Osteocyte (in vitro differentiated cells): ENCODE results near the gene MT1E. TPM values are rescaled to one million over a fixed set of nuclear protein-coding genes. Genes with fewer than 3 reads are reported as not detected.

ENCODE experiments used
- DNase-seq: peaks from one replicate; pipeline ENCODE4 v3.0.0; 2021; ENCODE audit warnings: mixed read lengths; ENCODE audit not compliant: unreplicated experiment; ENCODE audit errors: extremely low spot score
- H3K27ac Mint-ChIP-seq: one replicate; pipeline ENCODE4 v1.8.0; 2021; ENCODE audit warnings: mild to moderate bottlenecking, mixed read lengths; ENCODE audit not compliant: unreplicated experiment
- H3K27me3 Mint-ChIP-seq: one replicate; pipeline ENCODE4 v1.8.0; 2021; ENCODE audit warnings: mixed read lengths; ENCODE audit not compliant: unreplicated experiment
- H3K36me3 Mint-ChIP-seq: one replicate; pipeline ENCODE4 v1.8.0; 2021; ENCODE audit warnings: mixed read lengths; ENCODE audit not compliant: unreplicated experiment
- H3K4me1 Mint-ChIP-seq: one replicate; pipeline ENCODE4 v1.8.0; 2021; ENCODE audit warnings: mixed read lengths; ENCODE audit not compliant: unreplicated experiment
- H3K4me3 Mint-ChIP-seq: one replicate; pipeline ENCODE4 v1.8.0; 2021; ENCODE audit warnings: mild to moderate bottlenecking, moderate library complexity, mixed read lengths; ENCODE audit not compliant: unreplicated experiment
- H3K9me3 Mint-ChIP-seq: one replicate; pipeline ENCODE4 v1.8.0; 2021; ENCODE audit warnings: mixed read lengths; ENCODE audit not compliant: unreplicated experiment
- total RNA-seq: library from RNA; stranded (reverse); gene quantifications from 2 replicates; pipeline ENCODE4 v1.2.1, GENCODE V29; 2021
- TF ChIP-seq, protein P1 (sequence below): fragments of 200-600 bp; sonication (generic); IDR thresholded peaks from 2 replicates; pipeline ENCODE4 v1.5.0; 2021; ENCODE audit warnings: antibody characterized with exemption, mild to moderate bottlenecking, moderate library complexity

Gene MT1E
- total RNA-seq, 1 donor from 2014 or later, result 37.5 TPM

DNA sequence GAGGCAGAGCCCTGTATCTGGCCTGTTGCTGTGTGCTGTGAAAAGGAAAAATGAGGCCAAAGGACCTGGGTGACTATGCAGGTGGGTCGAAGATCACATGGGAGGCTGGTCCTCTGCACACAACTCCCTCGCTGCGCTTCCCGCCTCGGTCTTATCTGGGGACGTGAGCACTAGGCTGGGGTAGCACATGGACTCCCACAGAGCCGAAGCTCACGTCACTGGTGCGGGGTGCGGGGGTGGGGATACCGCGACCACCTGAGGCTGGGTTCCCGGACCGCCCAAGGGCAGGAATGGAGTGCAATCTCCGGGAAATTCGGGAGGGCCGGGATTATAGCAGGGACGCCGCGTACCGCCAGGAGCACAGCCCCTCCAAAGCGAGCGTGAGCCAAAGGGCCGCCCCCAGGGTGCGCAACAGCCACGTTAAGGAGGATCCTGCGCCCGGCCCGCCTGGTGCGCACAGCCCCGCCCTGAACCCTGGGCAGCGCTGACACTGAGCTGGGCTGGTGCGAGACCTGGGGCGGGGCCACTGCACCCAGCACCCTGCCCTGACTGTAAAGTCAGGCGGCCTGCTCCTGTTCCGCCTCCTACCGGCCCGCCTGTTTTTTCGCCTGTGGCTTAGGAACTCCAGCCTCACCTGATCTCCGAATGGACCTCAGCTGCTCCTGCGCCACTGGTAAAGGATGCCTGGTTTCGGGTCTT, 17.6 kb downstream of the MT1E start:
- DNase-seq, result no peak
- Mint-ChIP-seq H3K9me3 (no peaks in the 10 kb centered on the region), H3K36me3 (no peaks in the 10 kb centered on the region), H3K4me1 (peaks cover 10% of the 10 kb centered on the region), H3K4me3 (peak overlapping the region; percentile 35), H3K27ac (no peak overlapping the region), H3K27me3 (peaks cover 37% of the 10 kb centered on the region)
- TF ChIP-seq, protein P1, sequence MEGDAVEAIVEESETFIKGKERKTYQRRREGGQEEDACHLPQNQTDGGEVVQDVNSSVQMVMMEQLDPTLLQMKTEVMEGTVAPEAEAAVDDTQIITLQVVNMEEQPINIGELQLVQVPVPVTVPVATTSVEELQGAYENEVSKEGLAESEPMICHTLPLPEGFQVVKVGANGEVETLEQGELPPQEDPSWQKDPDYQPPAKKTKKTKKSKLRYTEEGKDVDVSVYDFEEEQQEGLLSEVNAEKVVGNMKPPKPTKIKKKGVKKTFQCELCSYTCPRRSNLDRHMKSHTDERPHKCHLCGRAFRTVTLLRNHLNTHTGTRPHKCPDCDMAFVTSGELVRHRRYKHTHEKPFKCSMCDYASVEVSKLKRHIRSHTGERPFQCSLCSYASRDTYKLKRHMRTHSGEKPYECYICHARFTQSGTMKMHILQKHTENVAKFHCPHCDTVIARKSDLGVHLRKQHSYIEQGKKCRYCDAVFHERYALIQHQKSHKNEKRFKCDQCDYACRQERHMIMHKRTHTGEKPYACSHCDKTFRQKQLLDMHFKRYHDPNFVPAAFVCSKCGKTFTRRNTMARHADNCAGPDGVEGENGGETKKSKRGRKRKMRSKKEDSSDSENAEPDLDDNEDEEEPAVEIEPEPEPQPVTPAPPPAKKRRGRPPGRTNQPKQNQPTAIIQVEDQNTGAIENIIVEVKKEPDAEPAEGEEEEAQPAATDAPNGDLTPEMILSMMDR, result peak; percentile 32

DNA sequence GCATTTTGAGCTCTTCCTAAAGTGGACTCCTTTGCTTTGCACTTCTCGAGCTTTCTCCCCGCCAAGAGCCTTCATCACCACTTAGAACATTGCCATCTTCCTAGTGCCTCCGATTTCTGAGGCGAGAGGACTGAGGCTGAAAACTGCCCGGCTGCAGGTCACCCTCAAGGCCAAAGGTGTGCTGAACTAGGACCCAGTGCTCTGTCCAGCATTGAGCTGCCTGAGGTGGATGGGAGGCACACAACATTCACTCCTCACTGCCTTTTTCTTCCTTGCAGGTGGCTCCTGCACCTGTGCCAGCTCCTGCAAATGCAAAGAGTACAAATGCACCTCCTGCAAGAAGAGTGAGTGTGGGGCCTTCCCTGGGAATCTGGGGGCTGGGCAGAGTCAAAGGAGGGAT, 18.3 kb downstream of the MT1E start:
- H3K9me3 Mint-ChIP-seq, result no peaks in the 10 kb centered on the region
- TF ChIP-seq, protein P1, result no peak

DNA sequence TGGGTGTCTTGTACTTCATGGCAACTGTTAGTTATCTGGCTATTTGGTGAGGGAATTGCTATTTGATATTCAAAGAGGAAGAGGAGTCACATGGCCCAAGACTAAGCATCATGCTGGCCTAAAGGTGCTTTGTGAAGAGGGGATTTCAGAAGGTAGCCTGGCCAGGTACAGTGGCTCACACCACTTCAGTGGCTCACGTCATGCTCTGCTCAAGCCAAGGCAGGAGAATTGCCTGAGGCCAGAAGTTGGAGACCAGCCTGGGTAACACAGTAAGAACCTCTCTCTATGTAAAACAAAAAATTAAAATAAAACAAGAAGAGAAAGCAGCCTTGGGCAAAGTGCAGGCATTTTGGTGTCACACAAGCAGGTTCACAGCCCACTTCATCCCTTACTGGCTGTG, 19.7 kb downstream of the MT1E start:
- Mint-ChIP-seq H3K9me3 (no peaks in the 10 kb centered on the region), H3K27ac (no peak overlapping the region), H3K36me3 (no peaks in the 10 kb centered on the region), H3K27me3 (peaks cover 36% of the 10 kb centered on the region), H3K4me3 (no peak overlapping the region), H3K4me1 (peaks cover 7% of the 10 kb centered on the region)
- TF ChIP-seq, protein P1, result no peak
- no peak for DNase-seq

More for the DNA sequence above, 18.3 kb downstream of the MT1E start:
- DNase-seq, result no peak
- H3K4me1 Mint-ChIP-seq, result peaks cover 7% of the 10 kb centered on the region
- peaks cover 40% of the 10 kb centered on the region for H3K27me3 Mint-ChIP-seq
- H3K4me3 Mint-ChIP-seq, result no peak overlapping the region
- no peak overlapping the region for H3K27ac Mint-ChIP-seq
- H3K36me3 Mint-ChIP-seq, result no peaks in the 10 kb centered on the region

DNA sequence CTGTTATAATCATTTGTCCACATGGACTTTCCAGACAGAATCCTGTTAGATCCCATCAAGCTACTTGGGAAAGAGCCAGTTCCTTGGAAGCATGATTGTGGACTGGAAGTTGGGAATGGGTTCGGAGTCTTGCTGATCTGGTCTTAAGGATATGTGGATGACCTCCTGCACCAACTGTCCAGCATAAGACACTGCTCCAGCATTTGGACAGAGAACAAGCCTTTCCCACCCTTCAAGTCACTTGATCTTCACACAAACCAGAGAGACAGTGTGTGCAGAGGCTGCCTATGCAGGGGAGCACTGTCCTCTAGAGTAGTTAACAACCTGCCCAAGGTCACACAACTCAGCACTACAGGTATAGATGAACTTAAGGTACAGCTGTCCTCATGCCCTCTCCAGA, 20.3 kb downstream of the MT1E start:
- Mint-ChIP-seq H3K36me3 (no peaks in the 10 kb centered on the region), H3K27ac (no peak overlapping the region), H3K4me3 (no peak overlapping the region), H3K4me1 (peaks cover 7% of the 10 kb centered on the region), H3K27me3 (peaks cover 36% of the 10 kb centered on the region), H3K9me3 (no peaks in the 10 kb centered on the region)
- TF ChIP-seq, protein P1, result no peak
- no peak for DNase-seq

DNA sequence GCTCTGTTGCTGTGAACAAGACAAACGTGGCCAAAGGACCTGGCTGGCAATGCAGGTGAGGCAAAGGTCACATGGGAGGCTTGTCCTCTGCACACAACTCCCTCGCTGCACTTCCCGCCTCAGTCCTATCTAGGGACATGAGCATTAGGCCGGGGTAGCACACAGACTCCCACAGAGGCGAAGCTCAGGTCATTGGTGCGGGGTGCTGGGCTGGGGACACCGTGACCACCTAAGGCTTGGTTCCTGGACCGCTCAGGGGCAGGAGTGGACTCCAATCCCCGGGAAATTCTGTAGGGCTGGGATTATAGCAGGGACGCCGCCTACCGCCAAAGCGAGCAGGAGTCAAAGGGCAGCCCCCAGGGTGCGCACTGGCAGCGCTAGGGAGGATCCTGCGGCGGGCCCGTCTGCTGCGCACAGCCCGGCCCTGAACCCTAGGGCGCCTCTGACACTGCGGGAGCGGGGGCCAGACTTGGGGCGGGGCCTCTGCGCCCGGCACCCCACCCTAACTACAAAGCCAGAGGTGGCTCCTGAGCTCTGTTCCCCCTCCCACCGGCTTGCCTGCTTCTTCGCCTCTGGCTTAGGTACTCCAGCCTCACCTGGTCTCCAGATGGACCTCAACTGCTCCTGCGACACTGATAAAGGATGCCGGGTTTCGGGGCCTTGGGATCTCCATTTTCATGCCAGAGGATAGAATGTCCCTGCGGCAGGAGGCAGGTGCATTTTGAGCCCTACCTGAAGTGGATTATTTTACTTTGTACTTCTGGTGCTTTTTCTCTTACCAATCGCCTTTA, 22.3 kb downstream of the MT1E start:
- Mint-ChIP-seq H3K4me3 (no peak overlapping the region), H3K27ac (no peak overlapping the region), H3K27me3 (peaks cover 41% of the 10 kb centered on the region), H3K4me1 (peaks cover 7% of the 10 kb centered on the region), H3K36me3 (no peaks in the 10 kb centered on the region), H3K9me3 (no peaks in the 10 kb centered on the region)
- TF ChIP-seq, protein P1, result no peak
- DNase-seq, result no peak
